SK-N-SH treated with all-trans-retinoic acid at 6 μM for 48 hours (cell line): ENCODE results near the gene OR2AE1.

Experiments
- GLIS3 ChIP-seq: fragments of 250-450 bp; sonication (Bioruptor Pico); IDR thresholded peaks from 2 replicates; pipeline ENCODE4 v1.5.0; 2020; ENCODE audit warnings: mild to moderate bottlenecking, moderate library complexity
- OSR1 ChIP-seq: fragments of 250-450 bp; sonication (Bioruptor Pico); IDR thresholded peaks from 2 replicates; pipeline ENCODE4 v1.8.0; 2022; ENCODE audit warnings: moderate library complexity, mild to moderate bottlenecking, inconsistent platforms
- TF ChIP-seq, protein P1 (sequence below): fragments of 250-450 bp; sonication (Bioruptor Pico); IDR thresholded peaks from 2 replicates; pipeline ENCODE4 v1.5.1; 2020; ENCODE audit warnings: low read depth, mild to moderate bottlenecking, moderate library complexity

DNA sequence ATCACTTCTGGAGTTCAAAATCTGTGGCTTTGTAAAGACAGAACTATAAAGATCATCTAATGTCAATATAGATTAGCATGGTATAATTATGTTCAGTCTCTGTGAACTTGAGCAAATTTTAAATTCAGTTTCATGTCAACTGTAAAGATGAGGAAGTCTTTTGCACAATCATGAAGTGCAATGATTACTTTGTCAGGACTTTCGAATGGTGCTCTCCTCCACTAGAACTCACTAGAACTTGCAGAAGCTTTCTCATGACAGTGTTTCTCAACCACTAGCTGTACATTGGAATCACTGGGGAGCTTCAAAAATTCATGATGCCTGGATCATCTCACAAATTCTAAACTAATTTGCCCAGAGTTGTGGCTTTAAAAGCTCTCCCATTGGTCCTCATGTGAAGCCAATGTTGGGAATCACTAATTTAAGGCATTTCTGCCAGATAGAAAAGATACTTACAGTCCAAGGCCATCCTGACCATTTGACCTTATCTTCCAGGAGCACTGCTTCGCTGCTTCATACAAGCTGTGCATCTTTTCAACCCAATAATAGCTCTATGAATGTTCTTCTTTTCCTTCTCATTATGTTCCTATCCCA is 12.9 kb downstream of the OR2AE1 start:
- no peak for TF ChIP-seq OSR1
- TF ChIP-seq GLIS3 (CRISPR knock-in tag) = no peak
- TF ChIP-seq, protein P1, sequence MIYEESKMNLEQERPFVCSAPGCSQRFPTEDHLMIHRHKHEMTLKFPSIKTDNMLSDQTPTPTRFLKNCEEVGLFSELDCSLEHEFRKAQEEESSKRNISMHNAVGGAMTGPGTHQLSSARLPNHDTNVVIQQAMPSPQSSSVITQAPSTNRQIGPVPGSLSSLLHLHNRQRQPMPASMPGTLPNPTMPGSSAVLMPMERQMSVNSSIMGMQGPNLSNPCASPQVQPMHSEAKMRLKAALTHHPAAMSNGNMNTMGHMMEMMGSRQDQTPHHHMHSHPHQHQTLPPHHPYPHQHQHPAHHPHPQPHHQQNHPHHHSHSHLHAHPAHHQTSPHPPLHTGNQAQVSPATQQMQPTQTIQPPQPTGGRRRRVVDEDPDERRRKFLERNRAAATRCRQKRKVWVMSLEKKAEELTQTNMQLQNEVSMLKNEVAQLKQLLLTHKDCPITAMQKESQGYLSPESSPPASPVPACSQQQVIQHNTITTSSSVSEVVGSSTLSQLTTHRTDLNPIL = no peak
